Measurements from ENCODE around the gene PPP1R7.
A peak's percentile ranks its signal among the peaks of the same experiment; 100 is the strongest.

Gene PPP1R7

GRCh38 chr2:241120440-241120839 lies 29.8 kb upstream of the PPP1R7 start:
- POLR2A ChIA-PET (ENCODE audit: low non-redundant PET) = no interaction called here
- H3K27ac ChIP-seq = no peak overlapping the region
- CTCF ChIA-PET = interaction anchor here (0.6 kb wide), 1 partner anchor 213 kb away, joined by 3 read pairs; no protein-coding TSS in a partner anchor
- DNase-seq (ENCODE audit: low spot score) = no peak
- TF ChIP-seq, protein P1, sequence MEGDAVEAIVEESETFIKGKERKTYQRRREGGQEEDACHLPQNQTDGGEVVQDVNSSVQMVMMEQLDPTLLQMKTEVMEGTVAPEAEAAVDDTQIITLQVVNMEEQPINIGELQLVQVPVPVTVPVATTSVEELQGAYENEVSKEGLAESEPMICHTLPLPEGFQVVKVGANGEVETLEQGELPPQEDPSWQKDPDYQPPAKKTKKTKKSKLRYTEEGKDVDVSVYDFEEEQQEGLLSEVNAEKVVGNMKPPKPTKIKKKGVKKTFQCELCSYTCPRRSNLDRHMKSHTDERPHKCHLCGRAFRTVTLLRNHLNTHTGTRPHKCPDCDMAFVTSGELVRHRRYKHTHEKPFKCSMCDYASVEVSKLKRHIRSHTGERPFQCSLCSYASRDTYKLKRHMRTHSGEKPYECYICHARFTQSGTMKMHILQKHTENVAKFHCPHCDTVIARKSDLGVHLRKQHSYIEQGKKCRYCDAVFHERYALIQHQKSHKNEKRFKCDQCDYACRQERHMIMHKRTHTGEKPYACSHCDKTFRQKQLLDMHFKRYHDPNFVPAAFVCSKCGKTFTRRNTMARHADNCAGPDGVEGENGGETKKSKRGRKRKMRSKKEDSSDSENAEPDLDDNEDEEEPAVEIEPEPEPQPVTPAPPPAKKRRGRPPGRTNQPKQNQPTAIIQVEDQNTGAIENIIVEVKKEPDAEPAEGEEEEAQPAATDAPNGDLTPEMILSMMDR (conservative IDR thresholded peaks at IDR 0.05; ENCODE audit: low read depth) = no peak

DNA sequence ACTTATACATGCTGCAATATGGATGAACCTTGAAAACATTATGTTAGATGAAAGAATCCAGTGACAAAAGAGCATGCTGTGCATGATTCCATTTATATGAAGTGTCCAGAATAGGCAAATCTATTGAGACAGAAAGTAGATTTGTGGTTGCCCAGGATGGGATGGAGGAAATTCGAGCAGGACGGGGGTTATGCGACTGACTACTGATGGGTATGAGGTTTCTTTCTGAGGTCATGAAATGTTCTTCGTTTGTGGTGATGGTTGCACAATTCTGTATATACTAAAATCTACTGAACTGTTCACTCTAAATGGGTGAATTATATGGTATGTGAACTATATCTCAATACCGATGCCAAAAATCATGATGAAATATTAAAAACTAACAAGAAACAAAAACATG lies 29.3 kb upstream of the PPP1R7 start:
- ChIA-PET POLR2A (ENCODE audit: low non-redundant PET) (no interaction called here), CTCF (no interaction called here)
- no peak overlapping the region for H3K27ac ChIP-seq
- TF ChIP-seq, protein P1 (conservative IDR thresholded peaks at IDR 0.05; ENCODE audit: low read depth) = no peak
- no peak for DNase-seq (ENCODE audit: low spot score)

- TF ChIP-seq, protein P1 (conservative IDR thresholded peaks at IDR 0.05; ENCODE audit: low read depth) = no peak
- CTCF ChIA-PET = no interaction called here
- no peak for DNase-seq (ENCODE audit: low spot score)
- POLR2A ChIA-PET (ENCODE audit: low non-redundant PET) = no interaction called here
- no peak overlapping the region for H3K27ac ChIP-seq
These were observed 27.8 kb upstream of the PPP1R7 start for GRCh38 chr2:241122376-241123002.

DNA sequence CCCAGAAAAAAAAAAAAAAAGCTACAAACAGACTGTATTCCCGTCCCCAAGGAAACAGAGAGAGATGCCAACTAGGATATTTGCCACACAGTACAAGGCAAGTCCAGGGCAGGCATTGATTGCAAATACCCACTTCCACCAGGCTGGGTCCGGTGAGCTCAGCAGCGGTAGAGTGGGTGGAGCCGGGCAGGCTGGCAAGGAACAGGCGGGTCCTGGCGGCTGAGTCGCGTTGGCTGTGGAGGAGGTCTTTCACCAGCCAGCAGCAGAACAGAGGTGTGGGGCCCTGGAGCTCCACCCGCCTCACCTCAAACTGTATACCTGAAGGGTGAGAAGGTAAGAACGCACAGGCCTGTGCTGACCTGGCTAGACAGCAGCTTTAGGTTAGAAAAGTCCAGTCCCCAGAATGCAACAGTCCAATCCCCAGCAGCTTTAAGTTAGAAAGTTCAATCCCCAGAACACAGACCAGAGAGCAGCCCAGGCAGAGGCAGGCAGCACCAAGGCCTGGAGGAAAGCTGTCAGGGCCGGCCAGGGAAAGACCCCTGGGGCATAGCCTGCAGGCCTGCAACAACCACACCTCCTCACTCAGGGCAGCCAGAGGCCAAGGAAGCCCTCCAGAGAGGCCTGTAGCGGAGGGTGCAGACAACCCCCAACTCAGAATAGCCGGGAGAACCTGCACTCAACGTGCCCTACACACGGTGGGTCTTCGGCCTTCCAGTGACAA lies 26.3 kb upstream of the PPP1R7 start:
- POLR2A ChIA-PET (ENCODE audit: low non-redundant PET) = interaction anchor here (0.7 kb wide), 1 partner anchor 562 kb away, joined by 9 read pairs; no protein-coding TSS in a partner anchor
- CTCF ChIA-PET = no interaction called here
- peak overlapping the region; percentile 68 for H3K27ac ChIP-seq

DNA sequence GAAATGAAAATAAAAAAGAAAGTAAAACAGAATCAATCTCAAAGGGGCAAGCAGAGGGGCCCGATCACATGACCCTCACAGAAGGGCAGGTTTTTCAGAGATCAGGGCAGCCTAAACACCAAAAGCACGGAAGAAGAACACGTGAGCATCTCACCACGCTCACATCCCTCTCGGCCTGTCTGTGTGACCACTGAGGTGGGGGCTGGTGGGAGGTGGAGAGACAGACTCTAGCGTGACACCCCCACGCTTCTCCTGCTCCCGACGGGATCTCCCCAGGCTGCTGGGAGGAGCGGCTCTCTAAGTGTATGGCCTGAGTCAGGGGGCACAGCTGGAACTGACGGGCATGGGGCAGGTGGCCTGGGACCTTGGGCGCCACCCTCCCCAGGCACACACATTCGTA lies 24.6 kb upstream of the PPP1R7 start:
- DNase-seq (ENCODE audit: low spot score) = no peak
- ChIA-PET CTCF (no interaction called here), POLR2A (ENCODE audit: low non-redundant PET) (no interaction called here)
- H3K27ac ChIP-seq = no peak overlapping the region
- TF ChIP-seq, protein P1 (conservative IDR thresholded peaks at IDR 0.05; ENCODE audit: low read depth) = no peak

More for the DNA sequence above, 26.3 kb upstream of the PPP1R7 start:
- TF ChIP-seq, protein P1 (conservative IDR thresholded peaks at IDR 0.05; ENCODE audit: low read depth) = no peak
- DNase-seq (ENCODE audit: low spot score) = peak; percentile 71

GRCh38 chr2:241126201-241126611 lies 24.1 kb upstream of the PPP1R7 start:
- no peak for DNase-seq (ENCODE audit: low spot score)
- CTCF ChIA-PET = no interaction called here
- no peak overlapping the region for H3K27ac ChIP-seq
- POLR2A ChIA-PET (ENCODE audit: low non-redundant PET) = no interaction called here
- TF ChIP-seq, protein P1 (conservative IDR thresholded peaks at IDR 0.05; ENCODE audit: low read depth) = no peak
